ENCODE results near the gene NCCRP1. TPM values are rescaled to one million over a fixed set of nuclear protein-coding genes. Genes with fewer than 3 reads are reported as not detected.

The NCCRP1 gene
- polyA plus RNA-seq, 1 donor from 2014 or later, result not detected

- H3K27ac ChIP-seq (ENCODE audit: low read length), result no peak overlapping the region
- H3K9me2 ChIP-seq (ENCODE audit: insufficient read depth, low read length), result no peaks in the 10 kb centered on the region
- no peaks in the 10 kb centered on the region for H3K9me3 ChIP-seq (ENCODE audit: low read length)
- H3K9ac ChIP-seq (ENCODE audit: low read length), result no peak overlapping the region
- H3K4me2 ChIP-seq (ENCODE audit: low read length), result no peak overlapping the region
- H3K36me3 ChIP-seq (ENCODE audit: insufficient read depth, low read length), result no peaks in the 10 kb centered on the region
- no peak overlapping the region for H2AFZ ChIP-seq (ENCODE audit: low read depth, low read length)
- no peaks in the 10 kb centered on the region for H3K27me3 ChIP-seq (ENCODE audit: insufficient read depth, low read depth, low read length)
- H3K79me2 ChIP-seq (replicated peaks; ENCODE audit: insufficient read depth, low read length), result no peaks in the 10 kb centered on the region
- no peak overlapping the region for H3K4me3 ChIP-seq (ENCODE audit: low read length)
- no peak for TF ChIP-seq MXI1 (conservative IDR thresholded peaks at IDR 0.05; ENCODE audit: poor library complexity, severe bottlenecking)
- no peak for TF ChIP-seq REST (IDR thresholded peaks at IDR 0.05; ENCODE audit: borderline replicate concordance)
- TF ChIP-seq EP300 (conservative IDR thresholded peaks at IDR 0.05; ENCODE audit: poor library complexity, severe bottlenecking), result no peak
- TF ChIP-seq POLR2AphosphoS5 (IDR thresholded peaks at IDR 0.05), result no peak
- TF ChIP-seq SMC3 (conservative IDR thresholded peaks at IDR 0.05; ENCODE audit: poor library complexity), result no peak
- no peak for TF ChIP-seq TAF1 (IDR thresholded peaks at IDR 0.05; ENCODE audit: low read depth)
- no peak for TF ChIP-seq EZH2 (IDR thresholded peaks at IDR 0.05; ENCODE audit: borderline replicate concordance, insufficient read depth, low read length, poor library complexity, severe bottlenecking)
- TF ChIP-seq CTCF (IDR thresholded peaks at IDR 0.05; ENCODE audit: poor library complexity, severe bottlenecking), result no peak
- no peak for TF ChIP-seq RAD21 (conservative IDR thresholded peaks at IDR 0.05)
- H4K20me1 ChIP-seq (ENCODE audit: insufficient read depth), result no peaks in the 10 kb centered on the region
- no peaks in the 10 kb centered on the region for H3F3A ChIP-seq (ENCODE audit: insufficient read depth, low read length, poor library complexity, severe bottlenecking)
Observed at GRCh38 chr19:39154100-39154628, 42.6 kb upstream of the NCCRP1 start.

- TF ChIP-seq EZH2 (IDR thresholded peaks at IDR 0.05; ENCODE audit: borderline replicate concordance, insufficient read depth, low read length, poor library complexity, severe bottlenecking) (no peak), EP300 (conservative IDR thresholded peaks at IDR 0.05; ENCODE audit: poor library complexity, severe bottlenecking) (no peak), POLR2AphosphoS5 (IDR thresholded peaks at IDR 0.05) (no peak), REST (IDR thresholded peaks at IDR 0.05; ENCODE audit: borderline replicate concordance) (no peak), RAD21 (conservative IDR thresholded peaks at IDR 0.05) (no peak), CTCF (IDR thresholded peaks at IDR 0.05; ENCODE audit: poor library complexity, severe bottlenecking) (no peak), TAF1 (IDR thresholded peaks at IDR 0.05; ENCODE audit: low read depth) (no peak), MXI1 (conservative IDR thresholded peaks at IDR 0.05; ENCODE audit: poor library complexity, severe bottlenecking) (no peak), SMC3 (conservative IDR thresholded peaks at IDR 0.05; ENCODE audit: poor library complexity) (no peak)
Observed at GRCh38 chr19:39154629-39155100, 42.1 kb upstream of the NCCRP1 start.

More at GRCh38 chr19:39154629-39155100, 42.1 kb upstream of the NCCRP1 start:
- H3K36me3 ChIP-seq (ENCODE audit: insufficient read depth, low read length), result no peaks in the 10 kb centered on the region
- no peaks in the 10 kb centered on the region for H3K27me3 ChIP-seq (ENCODE audit: insufficient read depth, low read depth, low read length)
- no peaks in the 10 kb centered on the region for H3K79me2 ChIP-seq (replicated peaks; ENCODE audit: insufficient read depth, low read length)
- H3K9me3 ChIP-seq (ENCODE audit: low read length), result no peaks in the 10 kb centered on the region
- H3K27ac ChIP-seq (ENCODE audit: low read length), result no peak overlapping the region
- H4K20me1 ChIP-seq (ENCODE audit: insufficient read depth), result no peaks in the 10 kb centered on the region
- H3K9me2 ChIP-seq (ENCODE audit: insufficient read depth, low read length), result no peaks in the 10 kb centered on the region
- no peak overlapping the region for H3K9ac ChIP-seq (ENCODE audit: low read length)
- H3K4me2 ChIP-seq (ENCODE audit: low read length), result no peak overlapping the region
- H2AFZ ChIP-seq (ENCODE audit: low read depth, low read length), result no peak overlapping the region
- H3F3A ChIP-seq (ENCODE audit: insufficient read depth, low read length, poor library complexity, severe bottlenecking), result no peaks in the 10 kb centered on the region
- no peak overlapping the region for H3K4me3 ChIP-seq (ENCODE audit: low read length)
